Heart right ventricle (tissue), 16 donors: Measurements from ENCODE around the gene HNRNPM. TPM values are rescaled to one million over a fixed set of nuclear protein-coding genes. Genes with fewer than 3 reads are reported as not detected.

Experiments used
- ATAC-seq, 8 donors: fragments of 200-7000 bp; cut with Tn5 transposase; one replicate each; pipeline ENCODE4 v1.9.1; 2020; ENCODE audit warnings: mild to moderate bottlenecking in 8 of 8, moderate library complexity in 8 of 8, moderate number of reproducible peaks in 1 of 8
- DNase-seq, 2 donors: peaks; one replicate each; pipeline ENCODE4 v3.0.0-alpha.2; 2020
- H3K27ac ChIP-seq, 10 donors: fragments of 200-600 bp; sonication (generic) in 2 of 10; one replicate each; pipeline versions ENCODE4 v1.5.0 to v1.8.0; 2020 to 2022; ENCODE audit warnings: mild to moderate bottlenecking in 3 of 10
- H3K27me3 ChIP-seq, 7 donors: fragments of 200-600 bp; one replicate each; pipeline ENCODE4 v1.8.0; 2021 to 2022; ENCODE audit warnings: mild to moderate bottlenecking in 2 of 7
- H3K36me3 ChIP-seq, 9 donors: fragments of 200-600 bp; sonication (generic) in 1 of 9; one replicate each; pipeline versions ENCODE4 v1.5.0 to v1.8.0; 2020 to 2022; ENCODE audit warnings: mild to moderate bottlenecking in 2 of 9
- H3K4me1 ChIP-seq, 9 donors: fragments of 200-600 bp; sonication (generic) in 1 of 9; one replicate each; pipeline versions ENCODE4 v1.5.0 to v1.8.0; 2020 to 2022; ENCODE audit warnings: mild to moderate bottlenecking in 4 of 9
- H3K4me3 ChIP-seq, 10 donors: fragments of 200-600 bp; sonication (generic) in 2 of 10; one replicate each; pipeline versions ENCODE4 v1.5.0 to v1.8.0; 2020 to 2022; ENCODE audit warnings: mild to moderate bottlenecking in 7 of 10, moderate library complexity in 2 of 10
- H3K9me3 ChIP-seq, 11 donors: fragments of 200-600 bp in 10 of 11; sonication (generic) in 2 of 11; one replicate each; pipeline versions ENCODE4 v1.5.0 to v1.8.0; 2013 to 2022; ENCODE audit warnings: mild to moderate bottlenecking in 2 of 11, control low read depth in 1 of 11, moderate library complexity in 1 of 11
- CTCF ChIP-seq, 9 donors: fragments of 200-600 bp; sonication (generic) in 2 of 9; IDR thresholded peaks; one replicate each; pipeline versions ENCODE4 v1.5.0 to v1.8.0; 2021 to 2022; ENCODE audit warnings: antibody characterized with exemption in 9 of 9, mild to moderate bottlenecking in 5 of 9, moderate library complexity in 1 of 9
- WGBS, 2 donors: extraction: QIAGEN DNeasy Blood & Tissue Kit; methylation state at CpG; one replicate each; pipeline ENCODE4 v1.1.7; 2013; ENCODE audit warnings: inconsistent platforms in 1 of 2; 5-methylcytosine and 5-hydroxymethylcytosine counted together
- intact Hi-C, 10 donors: fragments of 100-400 bp; cut with DNase I; formaldehyde crosslinking; loops; one replicate each; pipeline versions ENCODE4 v1.11.1 to v1.14.2; 2022
- polyA plus RNA-seq, 2 donors: library from polyadenylated mRNA; stranded (reverse); fragments of 200-250 nt; gene quantifications; one replicate each; pipeline ENCODE4 v1.2.3, GENCODE V29; 2013
- total RNA-seq, 10 donors: library from RNA; stranded (reverse); fragmentation: NEBNext Ultra II Directional in 3 of 10; extraction: Animal tissue kit (Norgen Biotek cat#: 25700) in 3 of 10; gene quantifications; one replicate each; pipeline versions ENCODE4 v1.2.1 to v1.2.4, GENCODE V29; 2021 to 2023
- donor health status: Arrhythmogenic right ventricular cardiomyopathy.
- donor health status: ischemic (EF 13 %, LVEDD 7.1; RV severe dilation, severe dysfunction).
- donor health status: healthy with polysubstance abuse.
- donor health status: DM: no; HTN: yes; CAD: no.
- donor health status: DM: no; HTN: no; CAD: no.
- donor health status: ischemic (EF 25% LVEDD 6.9; RV normal size, moderate dysfunction).
- donor health status: ischemic (EF 25% LVEDD 5.7; RV mildly dilated, moderate dysfunction).
- donor health status: healthy.
- donor health status: DM: yes; HTN: yes; CAD: no.
- donor health status: Ischemic cardiomyopathy.
- donor health status: ischemic (EF 35%, LVEDD 5.7; RV mildly dilated, moderate dysfunction).
- donor health status: nonischemic (EF 11% LVEDD 7.7; RV severe dilation, severe dysfunction).
- donor health status: DM: yes; HTN: yes; CAD: no.
- donor health status: PGD.
- donor health status: ischemic (EF 29% LVEDD 5.4; RV normal size, mild dysfunction).
- donor health status: nonischemic (EF 23%, LVEDD 6.1; RV moderate dilation, normal function).

The HNRNPM gene
- total and polyA plus RNA-seq, 12 donors: 48.5 to 127 (median 93.9) TPM

- no peak overlapping the region for H3K4me3 ChIP-seq
- peak in 2 of 8 donors; percentile 6 to 25 for ATAC-seq
- no peaks in the 10 kb centered on the region for H3K27me3 ChIP-seq
- TF ChIP-seq CTCF (IDR thresholded peaks at IDR 0.05): no peak
- peaks cover 0 to 97% (median 53%) of the 10 kb centered on the region in 9 donors for H3K36me3 ChIP-seq
- peak in 1 of 2 donors; percentile 33 for DNase-seq
- peaks cover 8 to 71% (median 33%) of the 10 kb centered on the region in 9 donors for H3K4me1 ChIP-seq
- peak overlapping the region in 1 of 10 donors; percentile 70 for H3K27ac ChIP-seq
- H3K9me3 ChIP-seq: no peaks in the 10 kb centered on the region
- 85 to 90% methylated on average over 18 of the region's 18 CpGs for WGBS, 2 donors
- intact Hi-C loops: no loop called here
These were observed 39.6 kb downstream of the HNRNPM start for GRCh38 chr19:8484331-8484894.

- no peak for TF ChIP-seq CTCF (IDR thresholded peaks at IDR 0.05)
- H3K36me3 ChIP-seq: peaks cover 0 to 99% (median 53%) of the 10 kb centered on the region in 9 donors
- intact Hi-C loops: no loop called here
- no peak for DNase-seq
- no peaks in the 10 kb centered on the region for H3K27me3 ChIP-seq
- 98% methylated on average over 62 of the region's 62 CpGs for WGBS, 2 donors
- H3K4me3 ChIP-seq: no peak overlapping the region
- no peaks in the 10 kb centered on the region for H3K9me3 ChIP-seq
- peak overlapping the region in 1 of 10 donors; percentile 90 for H3K27ac ChIP-seq
- ATAC-seq: peak in 1 of 8 donors; percentile 14
- peaks cover 8 to 72% (median 25%) of the 10 kb centered on the region in 9 donors for H3K4me1 ChIP-seq
These were observed 41.0 kb downstream of the HNRNPM start for GRCh38 chr19:8485561-8486371.

- Histone ChIP-seq H3K27ac (peak overlapping the region in 1 of 10 donors; percentile 90), H3K36me3 (peaks cover 0 to 92% (median 53%) of the 10 kb centered on the region in 9 donors), H3K9me3 (no peaks in the 10 kb centered on the region), H3K4me1 (peaks cover under 1 to 64% (median 16%) of the 10 kb centered on the region in 9 donors), H3K27me3 (no peaks in the 10 kb centered on the region), H3K4me3 (no peak overlapping the region)
- no peak for ATAC-seq
- DNase-seq: no peak
- TF ChIP-seq CTCF (IDR thresholded peaks at IDR 0.05): no peak
- intact Hi-C loops: no loop called here
- WGBS, 2 donors: 88 to 91% methylated on average over 16 of the region's 16 CpGs
These were observed 41.9 kb downstream of the HNRNPM start for GRCh38 chr19:8486661-8487136.

- H3K4me3 ChIP-seq: no peak overlapping the region
- intact Hi-C loops: no loop called here
- TF ChIP-seq CTCF (IDR thresholded peaks at IDR 0.05): peak in 1 of 9 donors; percentile 15
- peaks cover 0 to 86% (median 53%) of the 10 kb centered on the region in 9 donors for H3K36me3 ChIP-seq
- peak overlapping the region in 2 of 10 donors; percentile 41 to 90 for H3K27ac ChIP-seq
- no peaks in the 10 kb centered on the region for H3K27me3 ChIP-seq
- ATAC-seq (peak in 6 of 8 donors; percentile 24 to 51 (median 35)), DNase-seq (no peak)
- H3K4me1 ChIP-seq: peaks cover 0 to 61% (median 10%) of the 10 kb centered on the region in 9 donors
- no peaks in the 10 kb centered on the region for H3K9me3 ChIP-seq
- WGBS, 2 donors: 78 to 80% methylated on average over 13 of the region's 13 CpGs
These were observed 42.5 kb downstream of the HNRNPM start for GRCh38 chr19:8487137-8487851.
